ENCODE data around the gene EXOC5.

GRCh38 chr14:57299511-57299910 lies 30.8 kb upstream of the EXOC5 start:
- TF ChIP-seq CTCF (IDR thresholded peaks at IDR 0.05) (no peak), PRDM15 (CRISPR knock-in tag; IDR thresholded peaks at IDR 0.05) (no peak), ZNF138 (CRISPR knock-in tag; conservative IDR thresholded peaks at IDR 0.05) (no peak), MYBL2 (CRISPR knock-in tag; IDR thresholded peaks at IDR 0.05) (no peak), STAT6 (CRISPR knock-in tag; conservative IDR thresholded peaks at IDR 0.05; ENCODE audit: low read depth) (no peak)
- TF ChIP-seq, protein P1, sequence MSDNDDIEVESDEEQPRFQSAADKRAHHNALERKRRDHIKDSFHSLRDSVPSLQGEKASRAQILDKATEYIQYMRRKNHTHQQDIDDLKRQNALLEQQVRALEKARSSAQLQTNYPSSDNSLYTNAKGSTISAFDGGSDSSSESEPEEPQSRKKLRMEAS (CRISPR knock-in tag; IDR thresholded peaks at IDR 0.05): no peak
